Astrocyte of the cerebellum (primary cell): ENCODE data around the gene ERMP1.

Experiments used
- DNase-seq: peaks from one replicate; pipeline ENCODE4 v3.0.0-alpha.2; 2011; ENCODE audit warnings: low read depth
- H3K4me3 ChIP-seq: 2 replicates; pipeline ENCODE4 v1.5.1; 2011; ENCODE audit warnings: mild to moderate bottlenecking, low read depth, low read length, moderate library complexity
- CTCF ChIP-seq: IDR thresholded peaks from 2 replicates; pipeline ENCODE4 v1.5.1; 2012; ENCODE audit warnings: low read length, low read depth, moderate library complexity, mild to moderate bottlenecking; ENCODE audit errors: missing control alignments
- in situ Hi-C: cut with HindIII; loops from 2 replicates; pipeline ENCODE4 v1.10.0; 2017; ENCODE audit warnings: low sequenced_read_pairs

The ERMP1 gene

GRCh38 chr9:5756633-5757032 is 76.3 kb downstream of the ERMP1 start:
- in situ Hi-C loops: no loop called here
- TF ChIP-seq CTCF: no peak
- DNase-seq: no peak
- no peak overlapping the region for H3K4me3 ChIP-seq

- no peak overlapping the region for H3K4me3 ChIP-seq
- no peak for DNase-seq
- in situ Hi-C loops: no loop called here
- TF ChIP-seq CTCF: no peak
Measured at GRCh38 chr9:5750569-5750968, 82.3 kb downstream of the ERMP1 start.

- no peak for DNase-seq
- no peak for TF ChIP-seq CTCF
- H3K4me3 ChIP-seq: no peak overlapping the region
- in situ Hi-C loops: no loop called here
Measured at GRCh38 chr9:5749306-5749705, 83.6 kb downstream of the ERMP1 start.

GRCh38 chr9:5748438-5748837 is 84.5 kb downstream of the ERMP1 start:
- no peak for DNase-seq
- no peak overlapping the region for H3K4me3 ChIP-seq
- TF ChIP-seq CTCF: no peak
- in situ Hi-C loops: no loop called here

- in situ Hi-C loops: no loop called here
- H3K4me3 ChIP-seq: no peak overlapping the region
- TF ChIP-seq CTCF: no peak
- DNase-seq: no peak
Measured at GRCh38 chr9:5743109-5743508, 89.8 kb downstream of the ERMP1 start.

- in situ Hi-C loops: no loop called here
- no peak for TF ChIP-seq CTCF
- no peak for DNase-seq
- H3K4me3 ChIP-seq: no peak overlapping the region
Measured at GRCh38 chr9:5736563-5737346, 96.2 kb downstream of the ERMP1 start.
